Hepatocyte (in vitro differentiated cells): ENCODE data around the gene SEL1L2. TPM values are rescaled to one million over a fixed set of nuclear protein-coding genes. Genes with fewer than 3 reads are reported as not detected.

Source experiments
- DNase-seq: peaks from one replicate; pipeline ENCODE4 v3.0.0-alpha.2; 2016; ENCODE audit warnings: low spot score
- H2AFZ ChIP-seq: fragments of 200-600 bp; sonication (generic); 2 replicates; pipeline ENCODE4 v1.6.0; 2016; ENCODE audit warnings: antibody characterized with exemption, mild to moderate bottlenecking
- H3K27ac ChIP-seq: fragments of 200-600 bp; sonication (generic); 2 replicates; pipeline ENCODE4 v1.5.1; 2016; ENCODE audit warnings: mild to moderate bottlenecking
- H3K27me3 ChIP-seq: fragments of 200-600 bp; sonication (generic); 2 replicates; pipeline ENCODE4 v1.6.1; 2016
- H3K36me3 ChIP-seq: fragments of 200-600 bp; sonication (generic); replicated peaks from 2 replicates; pipeline ENCODE4 v1.5.1; 2016; ENCODE audit warnings: low read depth; ENCODE audit not compliant: insufficient read depth
- H3K4me1 ChIP-seq: fragments of 200-600 bp; sonication (generic); 2 replicates; pipeline ENCODE4 v1.5.1; 2016; ENCODE audit warnings: mild to moderate bottlenecking, moderate library complexity; ENCODE audit not compliant: insufficient read depth
- H3K4me2 ChIP-seq: fragments of 200-600 bp; sonication (generic); 2 replicates; pipeline ENCODE4 v1.6.0; 2016
- H3K4me3 ChIP-seq: fragments of 200-600 bp; sonication (generic); 2 replicates; pipeline ENCODE4 v1.5.1; 2016; ENCODE audit warnings: mild to moderate bottlenecking
- H3K79me2 ChIP-seq: fragments of 200-600 bp; sonication (generic); 2 replicates; pipeline ENCODE4 v1.6.0; 2017; ENCODE audit warnings: mild to moderate bottlenecking
- H3K9me2 ChIP-seq: fragments of 200-600 bp; sonication (generic); replicated peaks from 2 replicates; pipeline ENCODE4 v1.6.0; 2017; ENCODE audit warnings: mild to moderate bottlenecking; ENCODE audit not compliant: insufficient read depth
- H3K9me3 ChIP-seq: fragments of 200-600 bp; sonication (generic); 2 replicates; pipeline ENCODE4 v1.5.1; 2016; ENCODE audit warnings: low read depth, mild to moderate bottlenecking
- H4K20me1 ChIP-seq: fragments of 200-600 bp; sonication (generic); 2 replicates; pipeline ENCODE4 v1.6.0; 2016; ENCODE audit warnings: mild to moderate bottlenecking; ENCODE audit not compliant: insufficient read depth, poor library complexity, severe bottlenecking
- EZH2 ChIP-seq: fragments of 200-600 bp; sonication (generic); IDR thresholded peaks from 2 replicates; pipeline ENCODE4 v1.6.1; 2016; ENCODE audit warnings: antibody characterized with exemption, mild to moderate bottlenecking, borderline replicate concordance
- EZH2phosphoT487 ChIP-seq: fragments of 200-600 bp; sonication (generic); IDR thresholded peaks from one replicate; pipeline ENCODE4 v1.6.1; 2018; ENCODE audit warnings: antibody characterized with exemption, mild to moderate bottlenecking, low read depth, moderate library complexity; ENCODE audit not compliant: unreplicated experiment, severe bottlenecking
- WGBS: methylation state at CpG from one replicate; pipeline ENCODE4 v1.1.6; 2016; ENCODE audit warnings: low lambda C conversion rate; ENCODE audit errors: missing lambda C conversion rate; 5-methylcytosine and 5-hydroxymethylcytosine counted together
- polyA plus RNA-seq: library from polyadenylated mRNA; unstranded; fragments of >200 nt; fragmentation: Nextera tagmentation; extraction: Ambion mirVana; gene quantifications from 2 replicates; pipeline ENCODE4 v1.2.1, GENCODE V29; 2016
- total RNA-seq: library from RNA; depleted of rRNA; stranded (reverse); fragments of >200 nt; gene quantifications from 2 replicates; pipeline ENCODE4 v1.2.3, GENCODE V29; 2014
- TF ChIP-seq, protein P1 (sequence below): fragments of 200-600 bp; sonication (generic); IDR thresholded peaks from 2 replicates; pipeline ENCODE4 v1.5.1; 2016; ENCODE audit warnings: antibody characterized with exemption, mild to moderate bottlenecking; ENCODE audit not compliant: poor library complexity

Gene SEL1L2
- total and polyA plus RNA-seq, 2 experiments from 2014 or later = not detected

DNA sequence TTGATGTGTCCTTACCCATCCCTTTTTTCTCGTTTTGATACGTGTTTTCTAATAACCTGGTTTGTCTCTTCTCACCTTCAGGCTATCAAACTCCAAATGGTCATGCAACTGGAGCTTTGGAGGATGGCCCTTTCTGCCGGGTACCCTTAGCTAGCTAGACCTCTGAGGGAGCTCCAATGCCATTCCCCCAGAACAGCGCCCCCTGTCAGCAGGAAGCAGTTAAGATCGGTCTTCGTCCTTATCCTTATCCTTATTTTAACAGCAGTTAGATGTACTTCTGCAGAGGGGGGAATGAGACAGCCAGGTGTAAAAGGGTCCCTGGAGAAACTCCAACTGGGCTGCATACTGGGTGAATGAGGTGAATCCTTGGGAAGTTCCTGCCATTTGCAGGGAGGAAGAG lies 37.2 kb downstream of the SEL1L2 start:
- no peaks in the 10 kb centered on the region for H3K36me3 ChIP-seq
- no peaks in the 10 kb centered on the region for H3K4me1 ChIP-seq
- no peaks in the 10 kb centered on the region for H4K20me1 ChIP-seq
- 71% methylated on average over 6 of the region's 6 CpGs for WGBS
- no peak overlapping the region for H3K27ac ChIP-seq
- no peaks in the 10 kb centered on the region for H3K9me3 ChIP-seq
- no peak overlapping the region for H3K4me3 ChIP-seq
- no peak overlapping the region for H3K4me2 ChIP-seq
- no peak for DNase-seq
- H3K27me3 ChIP-seq = no peaks in the 10 kb centered on the region
- no peak overlapping the region for H2AFZ ChIP-seq
- no peaks in the 10 kb centered on the region for H3K9me2 ChIP-seq
- TF ChIP-seq, protein P1, sequence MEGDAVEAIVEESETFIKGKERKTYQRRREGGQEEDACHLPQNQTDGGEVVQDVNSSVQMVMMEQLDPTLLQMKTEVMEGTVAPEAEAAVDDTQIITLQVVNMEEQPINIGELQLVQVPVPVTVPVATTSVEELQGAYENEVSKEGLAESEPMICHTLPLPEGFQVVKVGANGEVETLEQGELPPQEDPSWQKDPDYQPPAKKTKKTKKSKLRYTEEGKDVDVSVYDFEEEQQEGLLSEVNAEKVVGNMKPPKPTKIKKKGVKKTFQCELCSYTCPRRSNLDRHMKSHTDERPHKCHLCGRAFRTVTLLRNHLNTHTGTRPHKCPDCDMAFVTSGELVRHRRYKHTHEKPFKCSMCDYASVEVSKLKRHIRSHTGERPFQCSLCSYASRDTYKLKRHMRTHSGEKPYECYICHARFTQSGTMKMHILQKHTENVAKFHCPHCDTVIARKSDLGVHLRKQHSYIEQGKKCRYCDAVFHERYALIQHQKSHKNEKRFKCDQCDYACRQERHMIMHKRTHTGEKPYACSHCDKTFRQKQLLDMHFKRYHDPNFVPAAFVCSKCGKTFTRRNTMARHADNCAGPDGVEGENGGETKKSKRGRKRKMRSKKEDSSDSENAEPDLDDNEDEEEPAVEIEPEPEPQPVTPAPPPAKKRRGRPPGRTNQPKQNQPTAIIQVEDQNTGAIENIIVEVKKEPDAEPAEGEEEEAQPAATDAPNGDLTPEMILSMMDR = no peak
- TF ChIP-seq EZH2 = no peak
- no peaks in the 10 kb centered on the region for H3K79me2 ChIP-seq

DNA sequence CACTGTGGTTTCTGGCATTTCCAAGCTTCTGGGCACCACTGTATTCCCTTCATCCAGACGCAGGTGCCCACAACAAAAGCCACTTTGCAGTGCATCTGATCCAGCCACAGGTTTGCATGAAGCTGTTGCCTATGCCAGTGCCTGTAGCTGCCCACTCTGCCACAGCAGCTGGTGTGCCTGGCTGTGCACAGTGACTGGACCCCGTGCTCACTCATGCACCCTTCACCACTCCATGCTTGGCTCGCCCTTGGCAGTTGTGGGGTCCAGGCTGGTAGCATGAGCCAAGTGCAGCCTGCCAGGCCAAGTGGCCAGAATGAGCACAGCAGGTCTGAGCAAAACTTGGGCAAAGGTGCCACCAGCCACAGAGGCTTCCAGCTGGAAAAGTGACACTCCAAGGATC lies 42.7 kb downstream of the SEL1L2 start:
- Histone ChIP-seq H3K9me2 (no peaks in the 10 kb centered on the region), H3K4me2 (no peak overlapping the region), H3K27me3 (no peaks in the 10 kb centered on the region), H3K27ac (no peak overlapping the region), H3K9me3 (no peaks in the 10 kb centered on the region), H3K4me3 (no peak overlapping the region), H3K4me1 (no peaks in the 10 kb centered on the region), H3K36me3 (no peaks in the 10 kb centered on the region), H4K20me1 (no peaks in the 10 kb centered on the region), H3K79me2 (no peaks in the 10 kb centered on the region), H2AFZ (no peak overlapping the region)
- 94% methylated on average over 3 of the region's 3 CpGs for WGBS
- DNase-seq = no peak
- TF ChIP-seq EZH2phosphoT487 (no peak), EZH2 (no peak)
- TF ChIP-seq, protein P1 = no peak

DNA sequence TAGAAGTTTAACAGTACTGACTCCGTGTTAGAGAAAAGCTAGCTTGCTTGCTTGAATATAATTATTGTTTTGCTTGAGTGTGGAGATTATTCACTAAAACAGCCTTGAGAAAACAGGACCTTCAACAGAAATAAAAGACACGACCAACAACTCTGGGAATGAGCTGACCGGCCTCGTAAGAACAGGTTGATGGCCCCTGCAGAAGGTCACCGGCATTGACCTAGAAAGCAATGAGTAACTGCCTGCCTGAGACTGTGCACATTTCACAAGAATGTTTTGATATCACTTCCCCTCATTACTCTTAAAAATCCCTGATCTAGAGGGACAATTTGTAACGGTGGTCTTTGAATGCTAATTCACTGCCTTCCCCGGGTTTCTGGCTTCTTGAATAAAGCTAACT lies 49.4 kb downstream of the SEL1L2 start:
- DNase-seq = no peak
- H3K4me1 ChIP-seq = no peaks in the 10 kb centered on the region
- H3K27me3 ChIP-seq = peaks cover 4% of the 10 kb centered on the region
- H3K9me2 ChIP-seq = no peaks in the 10 kb centered on the region
- WGBS = 89% methylated on average over 7 of the region's 7 CpGs
- H3K79me2 ChIP-seq = no peaks in the 10 kb centered on the region
- H3K27ac ChIP-seq = no peak overlapping the region
- H3K4me2 ChIP-seq = no peak overlapping the region
- H4K20me1 ChIP-seq = no peaks in the 10 kb centered on the region
- H3K4me3 ChIP-seq = no peak overlapping the region
- H2AFZ ChIP-seq = no peak overlapping the region
- no peaks in the 10 kb centered on the region for H3K9me3 ChIP-seq
- no peak for TF ChIP-seq EZH2
- TF ChIP-seq, protein P1 = no peak
- no peak for TF ChIP-seq EZH2phosphoT487
- no peaks in the 10 kb centered on the region for H3K36me3 ChIP-seq
